H1 (cell line): ENCODE results near the gene OR1N1. TPM values are rescaled to one million over a fixed set of nuclear protein-coding genes. Genes with fewer than 3 reads are reported as not detected.

Source experiments
- CTCF ChIA-PET: fragments of 300-600 bp; sonication (Branson Sonifier 250); formaldehyde crosslinking; loops from one replicate; lab custom pipeline; 2021; ENCODE audit not compliant: partially characterized antibody; lab: Charles Lee
- POLR2A ChIA-PET: fragments of 300-600 bp; sonication (Branson Sonifier 250); formaldehyde crosslinking; loops from one replicate; lab custom pipeline; 2021; ENCODE audit warnings: inconsistent platforms; ENCODE audit not compliant: partially characterized antibody; lab: Charles Lee
- DNase-seq, 2 experiments: peaks; one replicate each; pipeline versions ENCODE4 v3.0.0 to v3.0.0-alpha.2; 2010 to 2022; ENCODE audit warnings: low spot score in 2 of 2, low read depth in 1 of 2, mixed read lengths in 1 of 2
- FAIRE-seq: peaks from 2 replicates; lab custom pipeline; 2011; peaks lifted over from hg19 to GRCh38; lab: Jason Lieb, UNC
- H2AFZ ChIP-seq: 2 replicates; pipeline ENCODE4 v1.8.1; 2012; ENCODE audit warnings: low read length, inconsistent platforms
- H2AK5ac ChIP-seq: 2 replicates; pipeline ENCODE4 v1.6.1; 2013; ENCODE audit warnings: low read depth, low read length
- H2BK120ac ChIP-seq: replicated peaks from 2 replicates; pipeline ENCODE3; 2013; ENCODE audit warnings: low read depth, low read length, inconsistent platforms
- H2BK12ac ChIP-seq: 2 replicates; pipeline ENCODE4 v1.6.1; 2013; ENCODE audit warnings: low read depth, low read length
- H2BK15ac ChIP-seq: 2 replicates; pipeline ENCODE4 v1.6.1; 2013; ENCODE audit warnings: low read length
- H2BK20ac ChIP-seq: 2 replicates; pipeline ENCODE4 v1.6.1; 2013; ENCODE audit warnings: low read length
- H2BK5ac ChIP-seq: 2 replicates; pipeline ENCODE4 v1.6.1; 2013; ENCODE audit warnings: low read depth, low read length
- H3K14ac ChIP-seq: 2 replicates; pipeline ENCODE4 v1.6.1; 2013; ENCODE audit warnings: inconsistent platforms; ENCODE audit not compliant: insufficient read length
- H3K18ac ChIP-seq: 2 replicates; pipeline ENCODE4 v1.6.1; 2013; ENCODE audit warnings: low read length; ENCODE audit errors: extremely low read depth
- H3K23ac ChIP-seq: 2 replicates; pipeline ENCODE4 v1.6.1; 2013; ENCODE audit warnings: inconsistent platforms; ENCODE audit not compliant: insufficient read length
- H3K23me2 ChIP-seq: 2 replicates; pipeline ENCODE4 v1.6.1; 2013; ENCODE audit warnings: low read depth, low read length
- H3K27ac ChIP-seq: 2 replicates; pipeline ENCODE4 v1.6.1; 2011; ENCODE audit warnings: low read depth, low read length, inconsistent platforms
- H3K27me3 ChIP-seq, 4 experiments: replicated peaks in 1 of 4; 1 replicate in 1 of 4; 2 replicates in 3 of 4; pipeline versions ENCODE4 v1.6.1 to v1.8.1; 2011 to 2013; ENCODE audit warnings: low read length in 3 of 4, mild to moderate bottlenecking in 3 of 4, inconsistent platforms in 2 of 4, mixed read lengths in 2 of 4, moderate library complexity in 1 of 4; ENCODE audit not compliant: control insufficient read depth in 3 of 4, insufficient read depth in 3 of 4; ENCODE audit errors: extremely low read depth in 1 of 4
- H3K36me3 ChIP-seq, 4 experiments: 2 replicates each; pipeline versions ENCODE4 v1.6.1 to v1.8.1; 2011 to 2013; ENCODE audit warnings: mild to moderate bottlenecking in 4 of 4, low read length in 3 of 4, moderate library complexity in 2 of 4, control low read depth in 1 of 4, inconsistent platforms in 1 of 4; ENCODE audit not compliant: insufficient read depth in 4 of 4, control insufficient read depth in 2 of 4
- H3K4ac ChIP-seq: replicated peaks from 2 replicates; pipeline ENCODE3; 2013; ENCODE audit warnings: low read length, low read depth, mixed read lengths, inconsistent platforms; ENCODE audit not compliant: insufficient read length
- H3K4me1 ChIP-seq, 4 experiments: replicated peaks in 1 of 4; 1 replicate in 1 of 4; 2 replicates in 3 of 4; pipeline versions ENCODE4 v1.6.1 to v1.8.1; 2011 to 2013; ENCODE audit warnings: low read length in 3 of 4, inconsistent platforms in 2 of 4, mixed read lengths in 1 of 4; ENCODE audit not compliant: insufficient read depth in 4 of 4, control insufficient read depth in 3 of 4
- H3K4me2 ChIP-seq, 2 experiments: 2 replicates each; pipeline versions ENCODE4 v1.6.1 to v1.8.1; 2011 to 2013; ENCODE audit warnings: low read depth in 2 of 2, low read length in 2 of 2, control low read depth in 1 of 2, inconsistent platforms in 1 of 2, mild to moderate bottlenecking in 1 of 2; ENCODE audit not compliant: insufficient read depth in 1 of 2
- H3K4me3 ChIP-seq, 4 experiments: fragments of 200-600, 300-600 bp in 1 of 4; sonication (generic), shearing (Covaris generic), sonication (Bioruptor Twin) in 1 of 4; 2 replicates each; pipeline versions ENCODE4 v1.5.1 to v1.8.1; 2011 to 2016; ENCODE audit warnings: low read length in 4 of 4, low read depth in 3 of 4, control low read depth in 2 of 4, inconsistent platforms in 2 of 4, mild to moderate bottlenecking in 2 of 4, mixed read lengths in 1 of 4, moderate library complexity in 1 of 4; ENCODE audit not compliant: insufficient read depth in 2 of 4; ENCODE audit errors: extremely low read depth in 1 of 4
- H3K56ac ChIP-seq: replicated peaks from 2 replicates; pipeline ENCODE3; 2013; ENCODE audit warnings: low read depth, mild to moderate bottlenecking, mixed read lengths, low read length, inconsistent platforms; ENCODE audit not compliant: insufficient read length
- H3K79me1 ChIP-seq: 2 replicates; pipeline ENCODE4 v1.6.1; 2013; ENCODE audit warnings: low read depth, low read length, control low read depth
- H3K79me2 ChIP-seq, 2 experiments: 2 replicates each; pipeline versions ENCODE4 v1.6.1 to v1.8.1; 2012 to 2013; ENCODE audit warnings: low read length in 2 of 2, mild to moderate bottlenecking in 2 of 2, inconsistent platforms in 1 of 2; ENCODE audit not compliant: insufficient read depth in 2 of 2, control insufficient read depth in 1 of 2
- H3K9ac ChIP-seq, 4 experiments: replicated peaks in 1 of 4; 1 replicate in 1 of 4; 2 replicates in 3 of 4; pipeline versions ENCODE4 v1.6.1 to v1.8.1; 2011 to 2013; ENCODE audit warnings: low read depth in 3 of 4, low read length in 3 of 4, control low read depth in 2 of 4, mild to moderate bottlenecking in 2 of 4, moderate library complexity in 2 of 4, inconsistent platforms in 1 of 4; ENCODE audit errors: extremely low read depth in 1 of 4
- H3K9me3 ChIP-seq, 2 experiments: 2 replicates each; pipeline versions ENCODE4 v1.6.1 to v1.8.1; 2012 to 2013; ENCODE audit warnings: mild to moderate bottlenecking in 2 of 2, moderate library complexity in 2 of 2, control low read depth in 1 of 2, inconsistent platforms in 1 of 2, low read depth in 1 of 2, low read length in 1 of 2, mixed read lengths in 1 of 2; ENCODE audit not compliant: insufficient read depth in 2 of 2
- H4K20me1 ChIP-seq, 2 experiments: replicated peaks in 1 of 2; 2 replicates each; pipeline versions ENCODE3 to v1.8.1; 2011 to 2013; ENCODE audit warnings: inconsistent platforms in 2 of 2, low read length in 2 of 2, mild to moderate bottlenecking in 1 of 2; ENCODE audit not compliant: insufficient read depth in 2 of 2, control insufficient read depth in 1 of 2
- H4K5ac ChIP-seq: 2 replicates; pipeline ENCODE4 v1.6.1; 2013; ENCODE audit warnings: low read length, low read depth, mixed read lengths, inconsistent platforms; ENCODE audit not compliant: insufficient read length
- H4K8ac ChIP-seq: 2 replicates; pipeline ENCODE4 v1.8.0; 2013; ENCODE audit warnings: mild to moderate bottlenecking, moderate library complexity, low read length, inconsistent platforms; ENCODE audit not compliant: insufficient read depth; ENCODE audit errors: extremely low read depth
- H4K91ac ChIP-seq: replicated peaks from 2 replicates; pipeline ENCODE3; 2013; ENCODE audit warnings: low read length, mixed read lengths, inconsistent platforms; ENCODE audit not compliant: insufficient read length
- ATF3 ChIP-seq: IDR thresholded peaks from 2 replicates; pipeline ENCODE4 v1.6.1; 2011; ENCODE audit warnings: low read depth, mild to moderate bottlenecking, low read length; ENCODE audit not compliant: insufficient read depth
- BACH1 ChIP-seq: IDR thresholded peaks from 2 replicates; pipeline ENCODE4 v1.6.1; 2012; ENCODE audit warnings: low read length, improper control_type of control experiment
- CTBP2 ChIP-seq: IDR thresholded peaks from 2 replicates; pipeline ENCODE4 v1.7.0; 2011; ENCODE audit warnings: borderline replicate concordance, mild to moderate bottlenecking, moderate library complexity, mixed read lengths, low read length; ENCODE audit not compliant: insufficient read depth, insufficient read length
- EGR1 ChIP-seq: IDR thresholded peaks from 2 replicates; pipeline ENCODE4 v1.6.1; 2011; ENCODE audit warnings: low read depth, low read length, borderline replicate concordance
- JUND ChIP-seq: IDR thresholded peaks from 2 replicates; pipeline ENCODE4 v1.6.1; 2011; ENCODE audit warnings: mild to moderate bottlenecking, improper control_type of control experiment, low read length
- KDM4A ChIP-seq: IDR thresholded peaks from one replicate; pipeline ENCODE4 v1.7.1; 2012; ENCODE audit warnings: low read depth, mild to moderate bottlenecking, moderate library complexity, low read length, inconsistent platforms; ENCODE audit not compliant: severe bottlenecking
- NRF1 ChIP-seq: IDR thresholded peaks from 2 replicates; pipeline ENCODE4 v1.6.1; 2011; ENCODE audit warnings: mild to moderate bottlenecking, low read depth, low read length, improper control_type of control experiment
- POLR2A ChIP-seq, 2 experiments: IDR thresholded peaks; 1 replicate in 1 of 2; 2 replicates in 1 of 2; pipeline ENCODE4 v1.6.1; 2011; ENCODE audit warnings: low read depth in 2 of 2, low read length in 2 of 2, mild to moderate bottlenecking in 2 of 2; ENCODE audit errors: control extremely low read depth in 1 of 2
- POLR2AphosphoS5 ChIP-seq: IDR thresholded peaks from 2 replicates; pipeline ENCODE4 v1.6.1; 2011; ENCODE audit warnings: low read depth, low read length
- POU5F1 ChIP-seq: IDR thresholded peaks from 2 replicates; pipeline ENCODE4 v1.6.1; 2011; ENCODE audit warnings: low read depth, mild to moderate bottlenecking, low read length, moderate library complexity
- TAF1 ChIP-seq: IDR thresholded peaks from 2 replicates; pipeline ENCODE4 v1.6.1; 2011; ENCODE audit warnings: mild to moderate bottlenecking, low read depth, low read length
- TBP ChIP-seq: IDR thresholded peaks from 2 replicates; pipeline ENCODE4 v1.6.1; 2011; ENCODE audit warnings: low read depth, low read length, improper control_type of control experiment
- TEAD4 ChIP-seq: IDR thresholded peaks from 2 replicates; pipeline ENCODE4 v1.6.1; 2012; ENCODE audit warnings: low read depth, low read length, inconsistent platforms, mixed read lengths
- USF2 ChIP-seq: IDR thresholded peaks from 2 replicates; pipeline ENCODE4 v1.6.1; 2011; ENCODE audit warnings: low read length, improper control_type of control experiment
- WGBS, 2 experiments: shearing (Covaris generic) in 1 of 2; methylation state at CpG; one replicate each; pipeline versions ENCODE4 v1.1.6 to v1.1.7; 2013 to 2015; ENCODE audit warnings: low lambda C conversion rate in 2 of 2, mixed read lengths in 2 of 2, inconsistent platforms in 1 of 2, low coverage in 1 of 2, missing lambda C conversion rate in 1 of 2; ENCODE audit not compliant: insufficient replicate concordance in 2 of 2, insufficient coverage in 1 of 2, insufficient read length in 1 of 2; ENCODE audit errors: extremely low coverage in 1 of 2, missing lambda C conversion rate in 1 of 2; 5-methylcytosine and 5-hydroxymethylcytosine counted together
- polyA plus RNA-seq, 7 experiments: library from polyadenylated mRNA; depleted of rRNA in 3 of 7; stranded (reverse) in 5 of 7; unstranded in 2 of 7; fragments of >200 nt in 5 of 7; fragments of 200-250 nt in 2 of 7; gene quantifications; 1 replicate in 5 of 7; 2 replicates in 1 of 7; 4 replicates in 1 of 7; pipeline versions ENCODE4 v1.2.1 to v1.2.3, GENCODE V29; 2011 to 2013; ENCODE audit warnings: missing spikeins in 2 of 7, mixed read lengths in 2 of 7
- total RNA-seq: library from RNA; stranded (reverse); fragmentation: NEBNext Ultra II Directional; extraction: Animal tissue kit (Norgen Biotek cat#: 25700); gene quantifications from 2 replicates; pipeline ENCODE4 v1.2.1, GENCODE V29; 2021

OR1N1 gene
- total and polyA plus RNA-seq, 2 of the 8 experiments (the other 6 are each of a cell fraction or from before 2014, with no cell fraction given): not detected

GRCh38 chr9:122477826-122478225, 49.3 kb downstream of the OR1N1 start, which contains the start of gene OR1J1:
OR1J1 (minus strand) TSS chr9:122477926; CDS start chr9:122477926, 0 bp downstream.
- H3K23me2 ChIP-seq: no peaks in the 10 kb centered on the region
- no peak within 1 kb of the TSS for H4K91ac ChIP-seq
- H3K27ac ChIP-seq: no peak within 1 kb of the TSS
- H3K79me2 ChIP-seq: no peaks in the 10 kb centered on the region
- H3K4me2 ChIP-seq: no peak within 1 kb of the TSS
- no peak within 1 kb of the TSS for H2BK15ac ChIP-seq
- H4K5ac ChIP-seq: no peak within 1 kb of the TSS
- no peak within 1 kb of the TSS for H4K8ac ChIP-seq
- H2BK20ac ChIP-seq: no peak within 1 kb of the TSS
- no peak within 1 kb of the TSS for H3K14ac ChIP-seq
- no peak within 1 kb of the TSS for H3K18ac ChIP-seq
- H3K36me3 ChIP-seq: no peaks in the 10 kb centered on the region
- no peak for FAIRE-seq
- no peak within 1 kb of the TSS for H2BK120ac ChIP-seq
- H3K4me3 ChIP-seq: no peak within 1 kb of the TSS
- H3K4ac ChIP-seq: no peak within 1 kb of the TSS
- H2AFZ ChIP-seq: no peak within 1 kb of the TSS
- no peaks in the 10 kb centered on the region; a peak in 1 of 7 replicates for H3K27me3 ChIP-seq
- H3K79me1 ChIP-seq: no peaks in the 10 kb centered on the region
- H3K4me1 ChIP-seq: no peaks in the 10 kb centered on the region
- H4K20me1 ChIP-seq: no peaks in the 10 kb centered on the region
- 88% methylated on average over 6 of the region's 6 CpGs; no CpG with 5 or more reads in 1 of the 2 experiments for WGBS, 2 experiments
- H3K23ac ChIP-seq: no peak within 1 kb of the TSS
- no peak within 1 kb of the TSS for H3K9ac ChIP-seq
- CTCF ChIA-PET: no interaction called here
- DNase-seq: no peak
- POLR2A ChIA-PET: no interaction called here
- no peak within 1 kb of the TSS for H2BK5ac ChIP-seq
- no peak within 1 kb of the TSS for H2BK12ac ChIP-seq
- H2AK5ac ChIP-seq: no peak within 1 kb of the TSS
- peaks cover 43 to 48% of the 10 kb centered on the region in 2 experiments for H3K9me3 ChIP-seq
- no peak within 1 kb of the TSS for H3K56ac ChIP-seq
- no peak for TF ChIP-seq USF2
- no peak for TF ChIP-seq TEAD4
- no peak for TF ChIP-seq ATF3
- TF ChIP-seq EGR1: no peak
- no peak for TF ChIP-seq CTBP2
- no peak for TF ChIP-seq TBP
- no peak for TF ChIP-seq JUND
- TF ChIP-seq BACH1: no peak
- no peak for TF ChIP-seq POLR2AphosphoS5
- TF ChIP-seq POU5F1: no peak
- TF ChIP-seq TAF1: no peak
- TF ChIP-seq POLR2A (IDR thresholded peaks at IDR 0.05; ENCODE audit: control extremely low read depth in 1 of 2, low read depth in 2 of 2, low read length in 2 of 2): no peak
- no peak for TF ChIP-seq NRF1
- no peak for TF ChIP-seq KDM4A
